DOHH2 (cell line): ENCODE measurements around the gene FGF7.

Source experiments
- CTCF ChIP-seq: fragments of 200-600 bp; sonication (generic); IDR thresholded peaks from one replicate; pipeline ENCODE4 v1.5.1; 2014; ENCODE audit warnings: antibody characterized with exemption, mild to moderate bottlenecking, low read depth, low read length; ENCODE audit not compliant: poor library complexity, severe bottlenecking
- EZH2phosphoT487 ChIP-seq: fragments of 200-600 bp; sonication (generic); IDR thresholded peaks from 2 replicates; pipeline ENCODE4 v1.6.1; 2017; ENCODE audit warnings: borderline replicate concordance, mild to moderate bottlenecking, antibody characterized with exemption, low read length, moderate library complexity, mixed read lengths

GRCh38 chr15:49507261-49507660, 84.2 kb downstream of the FGF7 start:
- TF ChIP-seq CTCF (no peak), EZH2phosphoT487 (no peak)
